HCT116 (cell line): ENCODE data around the gene PMEPA1.

ENCODE experiments used
- ATF3 ChIP-seq: IDR thresholded peaks from 2 replicates; pipeline ENCODE4 v1.6.1; 2012
- CTCF ChIP-seq, 3 experiments: fragments of 200-600 bp in 1 of 3; sonication (generic) in 1 of 3; IDR thresholded peaks in 2 of 3; conservative IDR thresholded peaks in 1 of 3; 2 replicates each; pipeline ENCODE4 v1.5.1; 2012 to 2017; ENCODE audit warnings: low read depth in 2 of 3, low read length in 2 of 3, antibody characterized with exemption in 1 of 3, borderline replicate concordance in 1 of 3, control low read depth in 1 of 3, mild to moderate bottlenecking in 1 of 3, mixed read lengths in 1 of 3, mixed run types in 1 of 3, moderate library complexity in 1 of 3; ENCODE audit not compliant: insufficient read depth in 1 of 3
- EZH2 ChIP-seq: fragments of 200-600 bp; sonication (generic); IDR thresholded peaks from 2 replicates; pipeline ENCODE4 v1.6.1; 2017; ENCODE audit warnings: antibody characterized with exemption, mixed run types
- FOSL1 ChIP-seq: IDR thresholded peaks from 2 replicates; pipeline ENCODE4 v1.6.1; 2012; ENCODE audit warnings: low read depth
- JUND ChIP-seq: IDR thresholded peaks from 2 replicates; pipeline ENCODE4 v1.6.1; 2012
- POLR2A ChIP-seq: IDR thresholded peaks from 2 replicates; pipeline ENCODE4 v1.7.0; 2011; ENCODE audit warnings: borderline replicate concordance; ENCODE audit not compliant: insufficient read depth, insufficient read length; ENCODE audit errors: extremely low read depth
- POLR2AphosphoS5 ChIP-seq: IDR thresholded peaks from 2 replicates; pipeline ENCODE4 v1.6.1; 2011; ENCODE audit warnings: mild to moderate bottlenecking, low read depth, low read length, moderate library complexity
- SRF ChIP-seq: IDR thresholded peaks from 2 replicates; pipeline ENCODE4 v1.6.1; 2012; ENCODE audit warnings: low read depth

- TF ChIP-seq CTCF (IDR thresholded peaks at IDR 0.05 in 2 of 3, conservative IDR thresholded peaks at IDR 0.05 in 1 of 3; ENCODE audit: borderline replicate concordance in 1 of 3, insufficient read depth in 1 of 3, low read depth in 2 of 3, low read length in 2 of 3) (no peak), POLR2AphosphoS5 (no peak), SRF (no peak), JUND (no peak), POLR2A (no peak), FOSL1 (no peak), ATF3 (no peak), EZH2 (no peak)
Measured at GRCh38 chr20:57653910-57654309, 55.9 kb downstream of the PMEPA1 start.
